ENCODE measurements around the gene TMEM63A. TPM values are rescaled to one million over a fixed set of nuclear protein-coding genes. Genes with fewer than 3 reads are reported as not detected.

The TMEM63A gene
- total RNA-seq, 1 donor from 2014 or later = 4.7 TPM

GRCh38 chr1:225896494-225896893, 14.3 kb upstream of the TMEM63A start:
- H3K27me3 ChIP-seq (ENCODE audit: control insufficient read depth, insufficient read depth, low read length) = no peaks in the 10 kb centered on the region
- no peaks in the 10 kb centered on the region for H3K36me3 ChIP-seq (ENCODE audit: control insufficient read depth, insufficient read depth, low read length)
- H3K4me3 ChIP-seq (ENCODE audit: low read depth, low read length) = no peak overlapping the region
- FAIRE-seq (no peak), DNase-seq (ENCODE audit: low read depth) (no peak)
- no peak for TF ChIP-seq CTCF (IDR thresholded peaks at IDR 0.05; ENCODE audit: insufficient read depth, low read length, severe bottlenecking)

- FAIRE-seq = no peak
- no peak for TF ChIP-seq CTCF (IDR thresholded peaks at IDR 0.05; ENCODE audit: insufficient read depth, low read length, severe bottlenecking)
Measured at GRCh38 chr1:225892307-225892706, 10.1 kb upstream of the TMEM63A start.

GRCh38 chr1:225891229-225891972, 9.2 kb upstream of the TMEM63A start:
- TF ChIP-seq CTCF (IDR thresholded peaks at IDR 0.05; ENCODE audit: insufficient read depth, low read length, severe bottlenecking) = no peak
- Histone ChIP-seq H3K36me3 (ENCODE audit: control insufficient read depth, insufficient read depth, low read length) (no peaks in the 10 kb centered on the region), H3K4me3 (ENCODE audit: low read depth, low read length) (no peak overlapping the region), H3K27me3 (ENCODE audit: control insufficient read depth, insufficient read depth, low read length) (peaks cover 5% of the 10 kb centered on the region)
- no peak for FAIRE-seq
- no peak for DNase-seq (ENCODE audit: low read depth)

More at GRCh38 chr1:225892307-225892706, 10.1 kb upstream of the TMEM63A start:
- peaks cover 5% of the 10 kb centered on the region for H3K27me3 ChIP-seq (ENCODE audit: control insufficient read depth, insufficient read depth, low read length)
- no peak overlapping the region for H3K4me3 ChIP-seq (ENCODE audit: low read depth, low read length)
- no peak for DNase-seq (ENCODE audit: low read depth)
- H3K36me3 ChIP-seq (ENCODE audit: control insufficient read depth, insufficient read depth, low read length) = no peaks in the 10 kb centered on the region

GRCh38 chr1:225890346-225891228, 8.4 kb upstream of the TMEM63A start:
- DNase-seq (ENCODE audit: low read depth) (no peak), FAIRE-seq (no peak)

GRCh38 chr1:225889743-225890142, 7.6 kb upstream of the TMEM63A start:
- Histone ChIP-seq H3K27me3 (ENCODE audit: control insufficient read depth, insufficient read depth, low read length) (peaks cover 5% of the 10 kb centered on the region), H3K4me3 (ENCODE audit: low read depth, low read length) (no peak overlapping the region), H3K36me3 (ENCODE audit: control insufficient read depth, insufficient read depth, low read length) (no peaks in the 10 kb centered on the region)
- no peak for TF ChIP-seq CTCF (IDR thresholded peaks at IDR 0.05; ENCODE audit: insufficient read depth, low read length, severe bottlenecking)
- no peak for FAIRE-seq
- no peak for DNase-seq (ENCODE audit: low read depth)

More at GRCh38 chr1:225890346-225891228, 8.4 kb upstream of the TMEM63A start:
- no peak for TF ChIP-seq CTCF (IDR thresholded peaks at IDR 0.05; ENCODE audit: insufficient read depth, low read length, severe bottlenecking)
- Histone ChIP-seq H3K27me3 (ENCODE audit: control insufficient read depth, insufficient read depth, low read length) (peaks cover 5% of the 10 kb centered on the region), H3K36me3 (ENCODE audit: control insufficient read depth, insufficient read depth, low read length) (no peaks in the 10 kb centered on the region), H3K4me3 (ENCODE audit: low read depth, low read length) (no peak overlapping the region)
